ENCODE data around the gene INPP5A.
"Not testable (repeated sequence)": the region's sequence is repeated elsewhere in the genome, so short reads cannot be mapped to it uniquely, and the experiment has no call there.

The INPP5A gene

GRCh38 chr10:132825783-132826523, 288.4 kb downstream of the INPP5A start:
- DNase-seq (ENCODE audit: low read depth) = not testable (repeated sequence)

DNA sequence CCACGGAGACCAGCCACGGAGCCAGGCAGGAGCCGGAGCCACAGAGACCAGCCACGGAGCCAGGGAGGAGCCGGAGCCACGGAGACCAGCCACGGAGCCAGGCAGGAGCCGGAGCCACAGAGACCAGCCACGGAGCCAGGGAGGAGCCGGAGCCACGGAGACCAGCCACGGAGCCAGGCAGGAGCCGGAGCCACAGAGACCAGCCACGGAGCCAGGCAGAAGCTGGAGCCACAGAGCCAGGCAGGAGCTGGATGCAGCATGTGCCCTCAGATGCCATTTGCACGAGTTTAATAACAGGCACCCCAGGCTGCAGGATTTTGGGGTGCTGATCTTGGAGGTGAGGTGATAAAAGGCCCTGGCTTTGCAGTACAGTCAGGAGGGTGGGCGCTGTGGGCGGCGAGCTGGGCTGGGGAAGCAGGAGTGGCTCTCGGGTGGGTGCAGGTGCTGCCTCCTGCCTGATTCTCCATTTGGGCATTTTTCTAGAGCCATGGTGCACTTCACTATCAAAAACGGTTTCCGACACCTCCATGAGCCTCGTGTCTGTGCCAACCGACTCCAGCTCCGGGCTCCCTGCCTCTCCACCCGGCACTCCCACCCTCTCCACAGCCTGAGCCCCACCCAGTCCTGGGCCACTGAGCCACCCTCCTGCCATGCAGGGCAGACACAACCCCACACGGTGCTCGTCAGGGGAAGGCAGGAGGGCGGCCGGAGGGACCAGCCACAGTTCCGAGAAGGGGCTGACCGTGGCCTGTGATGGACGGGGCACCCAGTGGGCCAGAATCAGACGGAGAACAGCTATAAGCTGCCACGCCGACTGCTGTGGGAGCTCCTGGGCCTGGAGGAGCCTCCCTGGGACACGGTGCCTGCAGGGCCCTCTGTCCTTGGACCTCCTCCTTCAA, 289.2 kb downstream of the INPP5A start:
- DNase-seq (ENCODE audit: low read depth) = no peak

DNA sequence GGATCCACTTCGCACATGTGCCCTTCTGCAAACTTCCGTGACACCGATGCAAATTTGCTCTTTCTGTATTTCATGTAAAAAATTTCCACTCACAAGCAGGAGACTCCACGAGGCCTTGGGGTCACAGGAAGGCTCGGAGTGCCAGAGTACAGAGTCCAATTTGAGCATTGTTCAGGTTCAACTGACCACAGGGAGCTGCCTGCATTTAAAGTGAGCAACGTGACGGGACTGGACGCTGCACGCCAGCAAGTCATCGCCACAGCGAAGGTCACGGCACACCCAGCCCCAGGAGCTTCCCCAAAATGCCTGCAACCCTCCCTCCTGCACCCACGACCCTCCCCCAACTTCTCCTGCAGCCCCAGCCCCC, 289.8 kb downstream of the INPP5A start:
- DNase-seq (ENCODE audit: low read depth) = no peak

DNA sequence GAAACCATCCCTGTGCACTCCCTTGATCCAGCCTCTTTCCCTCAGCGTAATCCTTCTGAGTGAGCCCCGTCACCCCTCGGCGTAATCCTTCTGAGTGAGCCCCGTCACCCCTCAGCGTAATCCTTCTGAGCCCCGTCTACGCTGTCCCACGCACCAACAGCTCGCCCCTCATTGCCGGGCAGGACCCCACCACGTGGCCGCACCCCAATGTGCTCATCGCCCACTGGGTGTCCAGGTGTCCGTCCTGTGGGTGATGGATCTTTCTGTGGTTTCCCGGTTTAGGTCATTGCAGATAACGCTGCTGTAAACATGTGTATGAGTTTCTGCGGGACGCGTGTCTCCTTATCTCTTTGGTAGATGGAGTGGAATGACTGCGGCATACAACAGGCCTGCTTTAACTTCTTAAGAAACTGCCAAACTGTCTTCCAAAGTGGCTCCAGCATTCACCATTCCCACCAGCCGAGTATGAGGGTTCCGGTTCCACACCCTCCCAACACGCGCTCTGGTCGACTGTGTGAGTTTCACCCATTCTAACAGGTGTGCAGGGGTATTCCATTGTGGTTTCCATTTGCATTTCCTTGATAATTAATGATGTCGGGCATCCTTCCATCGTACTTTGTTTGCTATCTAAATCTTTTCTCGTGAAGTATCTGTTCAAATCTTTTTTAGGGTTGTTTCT, 290.4 kb downstream of the INPP5A start:
- DNase-seq (ENCODE audit: low read depth) = no peak

DNA sequence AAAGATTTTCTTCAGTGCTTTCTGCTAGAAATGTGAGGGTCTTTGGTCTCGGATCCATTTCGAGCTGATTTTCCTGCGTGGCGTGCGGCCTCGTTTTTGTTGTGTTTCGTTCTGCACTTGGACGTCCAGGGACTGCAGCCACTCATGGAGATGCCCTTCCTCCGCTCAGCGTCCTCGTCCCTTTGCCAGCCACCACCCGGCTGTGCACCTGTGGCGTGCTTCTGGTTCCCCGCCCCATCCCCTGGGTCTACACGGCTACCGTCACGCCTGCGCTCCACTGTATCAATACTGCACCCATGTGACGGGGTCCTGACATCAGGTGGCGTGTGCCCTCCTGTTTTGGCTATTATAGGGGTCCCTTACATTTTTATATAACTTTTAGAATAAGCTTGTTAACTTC, 291.1 kb downstream of the INPP5A start:
- no peak for DNase-seq (ENCODE audit: low read depth)

DNA sequence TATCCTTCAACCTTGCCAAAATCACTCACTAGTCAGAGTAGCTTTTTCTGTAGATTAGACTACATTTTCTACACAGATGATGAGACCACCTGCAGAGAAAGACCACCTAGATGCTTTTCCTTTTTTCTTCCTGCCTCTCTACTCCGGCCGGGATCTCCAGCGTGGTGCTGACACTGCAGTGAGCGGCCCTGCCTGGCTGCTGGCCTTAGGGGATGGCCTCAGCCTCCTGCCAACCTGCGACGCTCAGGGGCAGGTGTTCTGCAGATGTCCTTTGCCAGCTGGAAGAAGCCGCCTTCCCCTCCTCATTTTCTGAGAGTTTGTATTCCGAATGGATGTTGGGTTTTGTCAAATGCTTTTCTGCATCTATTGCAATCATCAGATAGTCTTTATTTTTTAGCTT, 291.8 kb downstream of the INPP5A start:
- no peak for DNase-seq (ENCODE audit: low read depth)

DNA sequence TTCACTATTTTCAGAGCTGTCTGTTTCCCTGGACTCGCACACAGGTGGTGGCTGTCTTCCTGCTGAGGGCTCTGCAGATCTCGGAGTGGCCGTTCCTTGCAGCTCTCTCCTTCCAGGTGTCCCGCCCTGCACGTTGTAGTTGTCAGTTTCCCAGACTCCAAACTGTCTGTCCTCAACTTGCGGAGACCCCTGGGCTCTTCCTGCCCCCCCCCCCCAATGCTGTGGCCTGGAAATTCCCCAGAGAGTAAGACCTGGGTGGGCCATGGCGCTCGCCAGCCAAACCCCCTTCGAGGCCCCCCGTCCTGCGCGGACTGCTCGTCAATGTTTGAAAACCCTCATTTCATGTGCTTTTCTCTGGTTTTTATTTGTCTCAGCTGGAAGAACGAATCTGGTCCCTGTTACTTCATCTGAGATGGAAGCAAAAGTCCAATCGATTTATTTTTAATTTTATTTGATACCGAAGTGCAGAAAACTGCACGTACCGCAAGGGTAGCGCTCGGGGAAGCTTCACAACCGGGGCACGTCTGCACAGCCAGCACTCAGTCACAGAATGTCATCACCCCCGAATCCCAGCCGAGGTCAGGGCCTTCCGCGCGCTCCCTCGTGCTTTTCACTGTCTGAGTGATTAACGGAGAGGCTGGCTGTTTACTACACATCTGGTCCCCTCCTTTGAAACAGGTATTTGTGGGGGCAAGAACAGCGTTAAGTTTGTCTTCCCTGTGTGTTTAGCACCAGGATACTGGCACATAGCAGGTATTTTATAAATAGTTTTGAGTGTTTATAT, 294.8 kb downstream of the INPP5A start:
- DNase-seq (ENCODE audit: low read depth) = no peak
